ENCODE measurements around the gene AQP10. TPM values are rescaled to one million over a fixed set of nuclear protein-coding genes. Genes with fewer than 3 reads are reported as not detected.

The AQP10 gene
- polyA plus RNA-seq, 1 of the 3 experiments (the other 2 are of a cell fraction): 0.02 TPM

GRCh38 chr1:154330669-154331068 lies 9.8 kb downstream of the AQP10 start:
- Histone ChIP-seq H3F3A (replicated peaks; ENCODE audit: insufficient read depth) (peaks cover 17% of the 10 kb centered on the region), H3K9me2 (no peaks in the 10 kb centered on the region), H2AFZ (ENCODE audit: low read depth) (no peak overlapping the region), H4K20me1 (ENCODE audit: insufficient read depth) (peaks cover 20% of the 10 kb centered on the region), H3K9me3 (no peaks in the 10 kb centered on the region), H3K27me3 (ENCODE audit: insufficient read depth) (no peaks in the 10 kb centered on the region), H3K36me3 (replicated peaks in 1 of 2; ENCODE audit: control insufficient read depth in 1 of 2, insufficient read depth in 2 of 2, low read length in 1 of 2) (peaks cover 29 to 39% of the 10 kb centered on the region in 2 experiments), H3K79me2 (ENCODE audit: insufficient read depth) (peaks cover 35% of the 10 kb centered on the region), H3K9ac (no peak overlapping the region), H3K4me3 (ENCODE audit: low read depth in 2 of 2, low read length in 1 of 2) (no peak overlapping the region), H3K27ac (ENCODE audit: low read depth in 2 of 2, low read length in 1 of 2) (no peak overlapping the region), H3K4me2 (no peak overlapping the region), H3K4me1 (ENCODE audit: control insufficient read depth in 1 of 2, insufficient read depth in 2 of 2, low read depth in 1 of 2, low read length in 1 of 2) (peaks cover 24 to 32% of the 10 kb centered on the region in 2 experiments; a peak in 3 of 4 replicates)
- TF ChIP-seq POLR2AphosphoS5 (IDR thresholded peaks at IDR 0.05; ENCODE audit: low read depth, low read length): no peak
- no peak for TF ChIP-seq YY1 (IDR thresholded peaks at IDR 0.05; ENCODE audit: low read depth)
- TF ChIP-seq MEF2A (IDR thresholded peaks at IDR 0.05; ENCODE audit: borderline replicate concordance, low read depth): no peak
- TF ChIP-seq EZH2phosphoT487 (IDR thresholded peaks at IDR 0.05; ENCODE audit: borderline replicate concordance, low read depth): no peak
- no peak for TF ChIP-seq NFIC (IDR thresholded peaks at IDR 0.05; ENCODE audit: borderline replicate concordance)
- POLR2A ChIA-PET: no interaction called here
- CTCF ChIA-PET: interaction anchor here (0.6 to 2.6 kb wide), 4 partner anchors 9 to 59 kb away, joined by 3 to 10 read pairs (median 4); partner anchors contain the start of gene HAX1
- no peak for DNase-seq

- no peak for DNase-seq
- TF ChIP-seq RCOR1 (IDR thresholded peaks at IDR 0.05; ENCODE audit: low read length) (no peak), FOSL2 (IDR thresholded peaks at IDR 0.05; ENCODE audit: borderline replicate concordance, low read depth) (no peak), FOXM1 (IDR thresholded peaks at IDR 0.05; ENCODE audit: low read depth) (no peak), GATA2 (CRISPR knock-in tag; IDR thresholded peaks at IDR 0.05) (no peak), MXI1 (IDR thresholded peaks at IDR 0.05; ENCODE audit: low read depth, low read length) (no peak), RXRA (IDR thresholded peaks at IDR 0.05; ENCODE audit: borderline replicate concordance, low read depth) (no peak), RAD21 (IDR thresholded peaks at IDR 0.05; ENCODE audit: low read length) (no peak), PBX3 (IDR thresholded peaks at IDR 0.05) (no peak), SMC3 (IDR thresholded peaks at IDR 0.05; ENCODE audit: low read depth, low read length) (no peak), NRF1 (IDR thresholded peaks at IDR 0.05; ENCODE audit: low read depth, low read length) (no peak), IRF3 (IDR thresholded peaks at IDR 0.05; ENCODE audit: low read depth, low read length) (no peak), MEF2A (IDR thresholded peaks at IDR 0.05; ENCODE audit: borderline replicate concordance, low read depth) (no peak), YY1 (IDR thresholded peaks at IDR 0.05; ENCODE audit: low read depth) (no peak)
- H2AFZ ChIP-seq (ENCODE audit: low read depth): no peak overlapping the region
Observed at GRCh38 chr1:154334079-154335024, 13.5 kb downstream of the AQP10 start.

More at GRCh38 chr1:154334079-154335024, 13.5 kb downstream of the AQP10 start:
- ChIA-PET POLR2A (interaction anchor here (0.9 to 1.0 kb wide), 2 partner anchors 57 to 61 kb away, joined by 3 to 4 read pairs; no protein-coding TSS in a partner anchor), CTCF (interaction anchor here (0.6 to 6.7 kb wide), 49 partner anchors 8 to 233 kb away, joined by 3 to 99 read pairs (median 5); partner anchors contain the start of genes AQP10, ATP8B2, CHRNB2 and HAX1)
- no peak overlapping the region for H3K4me3 ChIP-seq (ENCODE audit: low read depth in 2 of 2, low read length in 1 of 2)
- H4K20me1 ChIP-seq (ENCODE audit: insufficient read depth): peaks cover 13% of the 10 kb centered on the region
- H3K9ac ChIP-seq: no peak overlapping the region
- peaks cover 59 to 64% of the 10 kb centered on the region in 2 experiments for H3K36me3 ChIP-seq (replicated peaks in 1 of 2; ENCODE audit: control insufficient read depth in 1 of 2, insufficient read depth in 2 of 2, low read length in 1 of 2)
- H3K27ac ChIP-seq (ENCODE audit: low read depth in 2 of 2, low read length in 1 of 2): peak overlapping the region; percentile 25 to 47; a peak in 3 of 4 replicates
- peaks cover 4 to 7% of the 10 kb centered on the region in 2 experiments; a peak in 2 of 4 replicates for H3K4me1 ChIP-seq (ENCODE audit: control insufficient read depth in 1 of 2, insufficient read depth in 2 of 2, low read depth in 1 of 2, low read length in 1 of 2)
- no peak overlapping the region for H3K4me2 ChIP-seq
- no peaks in the 10 kb centered on the region for H3K27me3 ChIP-seq (ENCODE audit: insufficient read depth)
- H3K9me2 ChIP-seq: no peaks in the 10 kb centered on the region
- H3K9me3 ChIP-seq: no peaks in the 10 kb centered on the region
- peaks cover 11% of the 10 kb centered on the region for H3F3A ChIP-seq (replicated peaks; ENCODE audit: insufficient read depth)
- peaks cover 2% of the 10 kb centered on the region; the same call in 1 of the 2 replicates for H3K79me2 ChIP-seq (ENCODE audit: insufficient read depth)
- WGBS (ENCODE audit: low lambda C conversion rate): 88% methylated on average over 13 of the region's 13 CpGs
